ENCODE results near the gene MTCL1.

DNA sequence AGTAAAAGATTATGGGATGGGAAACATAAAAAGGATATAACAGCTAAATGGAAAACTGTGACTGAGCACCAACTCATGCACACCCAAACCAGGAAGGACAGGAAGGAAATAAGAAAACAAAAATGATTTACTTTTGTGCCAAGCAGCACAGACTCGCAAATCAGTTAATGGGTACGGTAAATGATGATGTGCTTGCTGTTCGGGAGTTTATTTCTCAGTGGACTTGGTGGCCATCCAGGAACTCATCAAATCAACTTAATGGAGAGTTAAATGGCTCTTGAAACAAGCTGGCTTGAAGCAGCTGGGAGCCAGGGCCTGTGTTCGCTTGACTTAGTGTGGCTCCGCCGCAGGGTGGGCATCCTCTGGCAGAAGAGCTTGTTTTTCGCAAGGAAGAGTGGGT, 36.2 kb downstream of the MTCL1 start:
- TF ChIP-seq, protein P1, sequence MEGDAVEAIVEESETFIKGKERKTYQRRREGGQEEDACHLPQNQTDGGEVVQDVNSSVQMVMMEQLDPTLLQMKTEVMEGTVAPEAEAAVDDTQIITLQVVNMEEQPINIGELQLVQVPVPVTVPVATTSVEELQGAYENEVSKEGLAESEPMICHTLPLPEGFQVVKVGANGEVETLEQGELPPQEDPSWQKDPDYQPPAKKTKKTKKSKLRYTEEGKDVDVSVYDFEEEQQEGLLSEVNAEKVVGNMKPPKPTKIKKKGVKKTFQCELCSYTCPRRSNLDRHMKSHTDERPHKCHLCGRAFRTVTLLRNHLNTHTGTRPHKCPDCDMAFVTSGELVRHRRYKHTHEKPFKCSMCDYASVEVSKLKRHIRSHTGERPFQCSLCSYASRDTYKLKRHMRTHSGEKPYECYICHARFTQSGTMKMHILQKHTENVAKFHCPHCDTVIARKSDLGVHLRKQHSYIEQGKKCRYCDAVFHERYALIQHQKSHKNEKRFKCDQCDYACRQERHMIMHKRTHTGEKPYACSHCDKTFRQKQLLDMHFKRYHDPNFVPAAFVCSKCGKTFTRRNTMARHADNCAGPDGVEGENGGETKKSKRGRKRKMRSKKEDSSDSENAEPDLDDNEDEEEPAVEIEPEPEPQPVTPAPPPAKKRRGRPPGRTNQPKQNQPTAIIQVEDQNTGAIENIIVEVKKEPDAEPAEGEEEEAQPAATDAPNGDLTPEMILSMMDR (IDR thresholded peaks at IDR 0.05; ENCODE audit: insufficient read depth, low read depth, low read length), result no peak
- TF ChIP-seq EZH2 (IDR thresholded peaks at IDR 0.05; ENCODE audit: insufficient read depth, low read length), result no peak
